GM18517 (cell line): ENCODE measurements around the gene ASCC1.

Experiments
- ATAC-seq: cut with Tn5 transposase; IDR thresholded peaks from one replicate; pipeline ENCODE4 v1.9.1; 2021; ENCODE audit warnings: mild to moderate bottlenecking, moderate library complexity; ENCODE audit not compliant: unreplicated experiment

ASCC1 gene

GRCh38 chr10:72086466-72087391 lies 129.3 kb downstream of the ASCC1 start:
- no peak for ATAC-seq

- ATAC-seq = no peak
These were observed 130.1 kb downstream of the ASCC1 start for GRCh38 chr10:72085864-72086465.

- ATAC-seq = no peak
These were observed 130.9 kb downstream of the ASCC1 start for GRCh38 chr10:72085166-72085565.

GRCh38 chr10:72083790-72084459 lies 132.2 kb downstream of the ASCC1 start:
- no peak for ATAC-seq

- no peak for ATAC-seq
These were observed 133.0 kb downstream of the ASCC1 start for GRCh38 chr10:72082856-72083789.

- no peak for ATAC-seq
These were observed 134.1 kb downstream of the ASCC1 start for GRCh38 chr10:72081772-72082590.

- ATAC-seq = no peak
These were observed 134.9 kb downstream of the ASCC1 start for GRCh38 chr10:72081210-72081609.

GRCh38 chr10:72080042-72080975 lies 135.8 kb downstream of the ASCC1 start:
- no peak for ATAC-seq

- ATAC-seq = no peak
These were observed 136.7 kb downstream of the ASCC1 start for GRCh38 chr10:72079356-72079755.

- ATAC-seq = no peak
These were observed 138.6 kb downstream of the ASCC1 start for GRCh38 chr10:72077275-72077990.

GRCh38 chr10:72076756-72077155 lies 139.3 kb downstream of the ASCC1 start:
- no peak for ATAC-seq

- ATAC-seq = no peak
These were observed 140.5 kb downstream of the ASCC1 start for GRCh38 chr10:72075376-72076115.

GRCh38 chr10:72074574-72075375 lies 141.3 kb downstream of the ASCC1 start:
- no peak for ATAC-seq

- no peak for ATAC-seq
These were observed 142.1 kb downstream of the ASCC1 start for GRCh38 chr10:72073708-72074573.

GRCh38 chr10:72072639-72073038 lies 143.4 kb downstream of the ASCC1 start:
- no peak for ATAC-seq

- no peak for ATAC-seq
These were observed 144.0 kb downstream of the ASCC1 start for GRCh38 chr10:72072046-72072445.
